Vagina (tissue), 2 donors: ENCODE measurements around the gene NANS.

Source experiments
- CTCF ChIP-seq, 3 experiments: fragments of 450-650 bp in 2 of 3; fragments of 200-600 bp in 1 of 3; sonication (generic) in 1 of 3; IDR thresholded peaks; one replicate each; pipeline ENCODE4 v1.5.1; 2017 to 2019; ENCODE audit warnings: antibody characterized with exemption in 3 of 3, mild to moderate bottlenecking in 2 of 3, moderate library complexity in 2 of 3
- POLR2AphosphoS5 ChIP-seq, 2 donors: sonication (generic); formaldehyde crosslinking; IDR thresholded peaks; one replicate each; pipeline ENCODE4 v1.9.0; 2017; ENCODE audit warnings: antibody characterized with exemption in 2 of 2, mild to moderate bottlenecking in 2 of 2, low read depth in 1 of 2; ENCODE audit not compliant: insufficient read depth in 1 of 2

- TF ChIP-seq CTCF (IDR thresholded peaks at IDR 0.05) (no peak), POLR2AphosphoS5 (IDR thresholded peaks at IDR 0.05; ENCODE audit: insufficient read depth in 1 of 2, low read depth in 1 of 2) (no peak)
Observed at GRCh38 chr9:98046180-98046543, 10.4 kb upstream of the NANS start.
